Bladder microvascular endothelial cell (primary cell): ENCODE results near the gene OR2A25. TPM values are rescaled to one million over a fixed set of nuclear protein-coding genes. Genes with fewer than 3 reads are reported as not detected.

Experiments used
- total RNA-seq: library from RNA; depleted of rRNA; stranded (reverse); fragments of >200 nt; gene quantifications from 2 replicates; pipeline ENCODE4 v1.2.3, GENCODE V29; 2014

OR2A25 gene, protein sequence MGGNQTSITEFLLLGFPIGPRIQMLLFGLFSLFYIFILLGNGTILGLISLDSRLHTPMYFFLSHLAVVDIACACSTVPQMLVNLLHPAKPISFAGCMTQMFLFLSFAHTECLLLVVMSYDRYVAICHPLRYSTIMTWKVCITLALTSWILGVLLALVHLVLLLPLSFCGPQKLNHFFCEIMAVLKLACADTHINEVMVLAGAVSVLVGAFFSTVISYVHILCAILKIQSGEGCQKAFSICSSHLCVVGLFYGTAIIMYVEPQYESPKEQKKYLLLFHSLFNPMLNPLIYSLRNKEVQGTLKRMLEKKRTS
- not detected in 2 replicates for total RNA-seq

GRCh38 chr7:144069511-144069910 lies at the start of gene OR2A25:
Gene OR2A25, plus strand, starts transcription at chr7:144069811. Its CDS starts 4,409 bp downstream, at chr7:144074220.

GRCh38 chr7:144048648-144049047 lies 21.0 kb upstream of the OR2A25 start, which contains the start of gene OR2A5:
Gene OR2A5, plus strand, starts transcription at chr7:144048948. Its CDS starts 1,454 bp downstream, at chr7:144050402.

DNA sequence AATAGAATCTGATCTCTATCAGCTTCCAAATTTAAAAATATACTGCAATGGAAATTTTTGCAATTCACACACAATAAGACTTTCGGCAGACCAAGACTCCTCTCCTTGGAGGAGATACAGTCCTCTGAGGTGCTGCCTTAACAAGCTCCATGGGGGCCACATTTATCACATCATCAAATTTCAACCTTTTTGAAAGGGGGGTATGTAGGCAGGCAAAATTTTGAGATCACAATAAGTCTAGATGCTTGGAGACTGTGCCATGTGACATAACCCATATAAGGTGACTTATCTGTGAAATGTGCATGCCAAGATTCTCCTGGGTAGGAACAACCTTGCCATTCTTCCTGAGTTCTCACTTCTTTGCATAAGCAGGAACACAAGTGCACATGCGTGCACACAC lies 16.4 kb downstream of the OR2A25 start, which contains the start of gene OR2A12:
OR2A12 (plus strand) TSS at position 301 of the 400 bp plus-strand sequence. CDS start 8,830 bp downstream, outside the sequence.

DNA sequence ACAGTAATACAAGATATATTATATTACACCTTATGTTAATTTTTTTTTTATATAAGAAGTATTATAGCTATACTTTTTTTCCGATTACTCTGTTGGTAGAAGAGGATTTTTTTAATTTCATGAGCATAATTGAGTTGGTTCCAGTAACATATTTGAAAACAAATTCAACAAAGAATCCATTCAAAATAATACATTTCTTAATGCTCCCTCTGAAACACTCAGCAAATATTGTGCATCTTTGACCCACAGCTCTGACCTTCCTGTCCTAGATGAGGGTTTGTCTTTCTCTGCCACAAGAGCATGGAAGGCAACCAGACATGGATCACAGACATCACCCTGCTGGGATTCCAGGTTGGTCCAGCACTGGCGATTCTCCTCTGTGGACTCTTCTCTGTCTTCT lies 39.7 kb downstream of the OR2A25 start, which contains the start of gene OR2A2:
OR2A2 (plus strand) TSS at position 301 of the 400 bp plus-strand sequence; CDS start at position 301, 0 bp downstream.

DNA sequence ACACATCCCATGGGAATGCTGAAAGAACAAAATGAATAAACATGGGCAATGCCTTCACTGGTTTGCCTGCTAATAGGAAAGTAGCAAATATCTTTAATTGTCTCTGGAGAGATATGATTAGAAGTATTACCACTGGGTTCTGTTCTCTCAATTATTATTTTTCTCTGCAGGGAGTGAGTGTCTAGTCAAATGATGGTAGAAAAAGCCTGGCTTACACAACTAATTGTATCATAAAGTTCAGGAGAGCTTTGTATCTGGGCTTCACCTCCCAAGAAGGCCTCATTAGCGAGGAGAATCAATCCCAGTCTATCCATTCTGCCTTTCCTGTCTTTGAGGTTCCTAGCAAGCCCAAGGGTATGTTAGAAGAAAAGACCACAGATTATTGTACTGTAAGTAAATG lies 53.3 kb downstream of the OR2A25 start, which contains the start of gene OR2A14:
OR2A14 (plus strand) TSS at position 301 of the 400 bp plus-strand sequence. CDS start 5,937 bp downstream, outside the sequence.

Other genes starting within 250 kb of the OR2A25 start
- gene TCAF1, start 167.6 kb upstream of the OR2A25 start, total RNA-seq, result 20.1 and 53.7 TPM in 2 replicates
- gene OR2F2, start 134.6 kb upstream of the OR2A25 start, total RNA-seq, result not detected in 2 replicates
- gene OR2F1, start 115.0 kb upstream of the OR2A25 start, total RNA-seq, result under 0.01 TPM in 1 of 2 replicates, not detected in the other
- gene OR6B1, start 69.5 kb upstream of the OR2A25 start, total RNA-seq, result not detected in 2 replicates
- gene OR2A5, start 20.9 kb upstream of the OR2A25 start, total RNA-seq, result not detected in 2 replicates
- not detected in 2 replicates for gene OR2A12, start 16.5 kb downstream of the OR2A25 start, total RNA-seq
- not detected in 2 replicates for gene OR2A2, start 39.8 kb downstream of the OR2A25 start, total RNA-seq
- gene OR2A14, start 53.4 kb downstream of the OR2A25 start, total RNA-seq, result not detected in 2 replicates
- not detected in 2 replicates for gene CTAGE4, start 113.7 kb downstream of the OR2A25 start, total RNA-seq
- 0.06 and 0.32 TPM in 2 replicates for gene ARHGEF35, start 126.0 kb downstream of the OR2A25 start, total RNA-seq
- not detected in 2 replicates for gene OR2A42, start 169.8 kb downstream of the OR2A25 start, total RNA-seq
- gene OR2A7, start 195.0 kb downstream of the OR2A25 start, total RNA-seq, result not detected in 2 replicates
- not detected in 2 replicates for gene CTAGE8, start 199.5 kb downstream of the OR2A25 start, total RNA-seq
- gene OR2A1, start 242.6 kb downstream of the OR2A25 start, total RNA-seq, result not detected in 2 replicates